GM19467 (cell line): Measurements from ENCODE around the gene JPH4.
"Not testable (repeated sequence)": the region's sequence is repeated elsewhere in the genome, so short reads cannot be mapped to it uniquely, and the experiment has no call there.

ENCODE experiments used
- ATAC-seq: cut with Tn5 transposase; IDR thresholded peaks from one replicate; pipeline ENCODE4 v1.9.1; 2021; ENCODE audit warnings: mild to moderate bottlenecking, moderate library complexity; ENCODE audit not compliant: unreplicated experiment

JPH4 gene

GRCh38 chr14:23609411-23610089 is 31.0 kb upstream of the JPH4 start:
- ATAC-seq: not testable (repeated sequence)

GRCh38 chr14:23609001-23609400 is 30.4 kb upstream of the JPH4 start:
- ATAC-seq: no peak

GRCh38 chr14:23608454-23608853 is 29.9 kb upstream of the JPH4 start:
- ATAC-seq: no peak

GRCh38 chr14:23605931-23606585 is 27.5 kb upstream of the JPH4 start:
- ATAC-seq: peak; percentile 72

- ATAC-seq: no peak
These were observed 26.1 kb upstream of the JPH4 start for GRCh38 chr14:23604675-23605170.

GRCh38 chr14:23604148-23604547 is 25.6 kb upstream of the JPH4 start:
- ATAC-seq: no peak

- no peak for ATAC-seq
These were observed 24.5 kb upstream of the JPH4 start for GRCh38 chr14:23603103-23603502.

- no peak for ATAC-seq
These were observed 23.8 kb upstream of the JPH4 start for GRCh38 chr14:23602181-23603095.

GRCh38 chr14:23601845-23602180 is 23.2 kb upstream of the JPH4 start:
- ATAC-seq: no peak

- no peak for ATAC-seq
These were observed 22.8 kb upstream of the JPH4 start for GRCh38 chr14:23601424-23601823.

- no peak for ATAC-seq
These were observed 22.2 kb upstream of the JPH4 start for GRCh38 chr14:23600806-23601205.

GRCh38 chr14:23600322-23600707 is 21.7 kb upstream of the JPH4 start:
- no peak for ATAC-seq

GRCh38 chr14:23594191-23594590 is 15.6 kb upstream of the JPH4 start:
- not testable (repeated sequence) for ATAC-seq

GRCh38 chr14:23590198-23590597 is 11.6 kb upstream of the JPH4 start:
- ATAC-seq: no peak

- ATAC-seq: no peak
These were observed 11.0 kb upstream of the JPH4 start for GRCh38 chr14:23589606-23590005.

- peak; percentile 96 for ATAC-seq
These were observed 10.5 kb upstream of the JPH4 start for GRCh38 chr14:23588884-23589598.

GRCh38 chr14:23584527-23585203 is 6.1 kb upstream of the JPH4 start:
- not testable (repeated sequence) for ATAC-seq

GRCh38 chr14:23583761-23584526 is 5.4 kb upstream of the JPH4 start:
- not testable (repeated sequence) for ATAC-seq

GRCh38 chr14:23582906-23583760 is 4.5 kb upstream of the JPH4 start:
- no peak for ATAC-seq
